Panc1 (cell line): ENCODE data around the gene AGBL4.

Source experiments
- CTCF ChIP-seq: fragments of 450-650 bp; IDR thresholded peaks from 2 replicates; pipeline ENCODE4 v1.5.1; 2017; ENCODE audit warnings: mild to moderate bottlenecking
- SIN3A ChIP-seq: IDR thresholded peaks from 2 replicates; pipeline ENCODE4 v1.6.1; 2012; ENCODE audit warnings: low read depth, mild to moderate bottlenecking, low read length, moderate library complexity, borderline replicate concordance; ENCODE audit not compliant: insufficient read depth

- TF ChIP-seq CTCF (no peak), SIN3A (no peak)
These were observed 1149.8 kb downstream of the AGBL4 start for GRCh38 chr1:48873944-48874343.
